Peyer's patch (tissue), 4 donors: ENCODE measurements around the gene DMD. TPM values are rescaled to one million over a fixed set of nuclear protein-coding genes. Genes with fewer than 3 reads are reported as not detected.

Experiments used
- DNase-seq, 3 donors: peaks; one replicate each; pipeline ENCODE4 v3.0.0-alpha.2; 2017 to 2019
- H3K27ac ChIP-seq, 4 donors: fragments of 200-600 bp; sonication (generic); one replicate each; pipeline ENCODE4 v1.5.1; 2016 to 2019
- H3K27me3 ChIP-seq, 2 donors: fragments of 200-600 bp; sonication (generic); one replicate each; pipeline ENCODE4 v1.5.1; 2019
- H3K36me3 ChIP-seq, 3 donors: fragments of 200-600 bp; sonication (generic); one replicate each; pipeline ENCODE4 v1.5.1; 2016 to 2019
- H3K4me1 ChIP-seq, 4 donors: fragments of 200-600 bp; sonication (generic); one replicate each; pipeline ENCODE4 v1.5.1; 2016 to 2019
- H3K4me3 ChIP-seq, 4 donors: fragments of 200-600 bp; sonication (generic); 1 replicate in 3 of 4; 2 replicates in 1 of 4; pipeline ENCODE4 v1.5.1; 2016 to 2019; ENCODE audit warnings: mild to moderate bottlenecking in 1 of 4
- H3K9me3 ChIP-seq, 4 donors: fragments of 200-600 bp; sonication (generic); one replicate each; pipeline ENCODE4 v1.5.1; 2016 to 2019; ENCODE audit warnings: mild to moderate bottlenecking in 1 of 4
- CTCF ChIP-seq, 6 experiments: fragments of 450-650 bp in 4 of 6; fragments of 200-600 bp in 2 of 6; sonication (generic) in 1 of 6; IDR thresholded peaks; one replicate each; pipeline ENCODE4 v1.5.1; 2017 to 2019; ENCODE audit warnings: antibody characterized with exemption in 6 of 6, mild to moderate bottlenecking in 3 of 6, moderate library complexity in 1 of 6
- POLR2A ChIP-seq, 2 donors: fragments of 450-650 bp; IDR thresholded peaks; one replicate each; pipeline ENCODE4 v1.5.1; 2017; ENCODE audit warnings: antibody characterized with exemption in 2 of 2, mild to moderate bottlenecking in 2 of 2, moderate library complexity in 2 of 2
- total RNA-seq, 4 donors: library from RNA; depleted of rRNA; stranded (reverse); fragments of >200 nt; gene quantifications; one replicate each; pipeline ENCODE4 v1.1.0, GENCODE V29; 2016

DMD gene
- total RNA-seq, 4 donors from 2014 or later = 15.8 to 109 (median 19.1) TPM

DNA sequence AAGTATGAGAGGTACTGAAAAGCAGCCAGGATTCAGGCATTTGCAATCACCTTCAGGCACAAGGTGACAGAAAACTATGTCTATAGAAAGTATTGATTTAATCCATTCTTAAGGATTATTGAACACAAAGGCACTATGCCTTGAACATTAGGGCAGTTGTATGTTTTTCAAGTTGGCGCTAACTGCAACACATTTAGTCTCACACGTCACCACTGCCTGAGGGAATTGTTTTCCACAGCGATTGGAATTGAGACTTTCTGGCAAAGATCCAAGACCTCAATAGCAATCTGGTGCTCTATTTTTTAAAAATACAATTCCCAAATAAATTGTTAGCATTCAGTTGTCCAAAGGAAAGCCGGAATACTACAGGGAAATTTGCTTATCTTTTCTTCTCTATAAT is 2086.8 kb downstream of the DMD start:
- Histone ChIP-seq H3K36me3 (no peaks in the 10 kb centered on the region), H3K9me3 (no peaks in the 10 kb centered on the region), H3K27me3 (no peaks in the 10 kb centered on the region), H3K4me1 (no peaks in the 10 kb centered on the region), H3K4me3 (no peak overlapping the region), H3K27ac (no peak overlapping the region)
- DNase-seq = no peak
- TF ChIP-seq CTCF (IDR thresholded peaks at IDR 0.05) (no peak), POLR2A (IDR thresholded peaks at IDR 0.05) (no peak)

DNA sequence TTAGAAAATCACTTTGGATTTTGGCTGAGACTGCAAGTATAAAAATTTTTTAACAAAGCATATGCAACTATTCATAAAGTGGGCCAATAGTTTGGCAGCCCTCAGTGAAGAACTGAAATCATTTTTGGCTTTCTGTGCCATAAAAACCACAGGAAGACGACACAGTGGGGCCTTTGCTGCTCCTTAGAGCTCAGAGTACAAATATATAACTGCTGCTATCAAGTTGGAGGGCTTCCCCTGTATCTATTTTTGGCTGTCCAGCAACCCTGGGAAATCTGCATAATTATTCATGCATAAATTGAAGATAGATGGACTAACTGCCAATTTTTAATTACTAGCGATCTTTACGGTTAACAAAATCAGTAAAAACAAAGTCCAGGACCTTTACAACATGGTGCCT is 2088.0 kb downstream of the DMD start:
- H3K4me1 ChIP-seq = no peaks in the 10 kb centered on the region
- no peak overlapping the region for H3K4me3 ChIP-seq
- no peaks in the 10 kb centered on the region for H3K36me3 ChIP-seq
- DNase-seq = no peak
- H3K27ac ChIP-seq = no peak overlapping the region
- TF ChIP-seq CTCF (IDR thresholded peaks at IDR 0.05) (no peak), POLR2A (IDR thresholded peaks at IDR 0.05) (no peak)
- H3K27me3 ChIP-seq = no peaks in the 10 kb centered on the region
- no peaks in the 10 kb centered on the region for H3K9me3 ChIP-seq

DNA sequence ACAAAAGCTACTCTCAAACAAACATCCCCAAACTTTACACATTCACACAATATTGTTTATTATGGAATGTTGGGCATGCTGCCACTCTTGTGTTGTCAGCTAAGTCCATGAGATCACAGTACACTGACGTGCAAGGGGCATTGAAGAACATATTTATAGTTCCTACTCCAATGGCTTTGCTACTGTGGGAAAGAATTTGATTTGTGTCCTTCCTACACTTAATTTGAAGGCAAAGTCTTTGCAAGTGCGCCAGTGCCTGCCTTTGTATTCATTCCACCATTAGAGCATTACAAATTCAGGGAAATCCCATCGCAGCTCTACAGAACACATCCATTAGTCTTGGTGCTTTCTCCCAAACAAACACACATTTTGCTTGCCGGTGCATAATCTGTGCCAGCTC is 2094.1 kb downstream of the DMD start:
- H3K27ac ChIP-seq = no peak overlapping the region

GRCh38 chrX:31115398-31115797 is 2096.0 kb downstream of the DMD start:
- Histone ChIP-seq H3K27me3 (no peaks in the 10 kb centered on the region), H3K36me3 (no peaks in the 10 kb centered on the region), H3K4me3 (no peak overlapping the region), H3K4me1 (no peaks in the 10 kb centered on the region), H3K9me3 (no peaks in the 10 kb centered on the region), H3K27ac (no peak overlapping the region)
- TF ChIP-seq POLR2A (IDR thresholded peaks at IDR 0.05) = no peak
- no peak for TF ChIP-seq CTCF (IDR thresholded peaks at IDR 0.05)
- DNase-seq = no peak

More for the DNA sequence above, 2094.1 kb downstream of the DMD start:
- DNase-seq = no peak
- Histone ChIP-seq H3K9me3 (no peaks in the 10 kb centered on the region), H3K36me3 (no peaks in the 10 kb centered on the region), H3K27me3 (no peaks in the 10 kb centered on the region), H3K4me3 (no peak overlapping the region), H3K4me1 (no peaks in the 10 kb centered on the region)
- no peak for TF ChIP-seq POLR2A (IDR thresholded peaks at IDR 0.05)
- TF ChIP-seq CTCF (IDR thresholded peaks at IDR 0.05) = no peak

GRCh38 chrX:31114858-31115257 is 2096.5 kb downstream of the DMD start:
- DNase-seq = no peak
- Histone ChIP-seq H3K27me3 (no peaks in the 10 kb centered on the region), H3K9me3 (no peaks in the 10 kb centered on the region), H3K4me3 (no peak overlapping the region), H3K36me3 (no peaks in the 10 kb centered on the region), H3K4me1 (no peaks in the 10 kb centered on the region), H3K27ac (no peak overlapping the region)
- TF ChIP-seq CTCF (IDR thresholded peaks at IDR 0.05) (no peak), POLR2A (IDR thresholded peaks at IDR 0.05) (no peak)
